Islet of Langerhans (tissue), 1 donor: ENCODE measurements around the gene ALDH1B1.

Experiments
- FAIRE-seq: peaks from one replicate; lab custom pipeline; 2011; peaks lifted over from hg19 to GRCh38; lab: Jason Lieb, UNC

Gene ALDH1B1

DNA sequence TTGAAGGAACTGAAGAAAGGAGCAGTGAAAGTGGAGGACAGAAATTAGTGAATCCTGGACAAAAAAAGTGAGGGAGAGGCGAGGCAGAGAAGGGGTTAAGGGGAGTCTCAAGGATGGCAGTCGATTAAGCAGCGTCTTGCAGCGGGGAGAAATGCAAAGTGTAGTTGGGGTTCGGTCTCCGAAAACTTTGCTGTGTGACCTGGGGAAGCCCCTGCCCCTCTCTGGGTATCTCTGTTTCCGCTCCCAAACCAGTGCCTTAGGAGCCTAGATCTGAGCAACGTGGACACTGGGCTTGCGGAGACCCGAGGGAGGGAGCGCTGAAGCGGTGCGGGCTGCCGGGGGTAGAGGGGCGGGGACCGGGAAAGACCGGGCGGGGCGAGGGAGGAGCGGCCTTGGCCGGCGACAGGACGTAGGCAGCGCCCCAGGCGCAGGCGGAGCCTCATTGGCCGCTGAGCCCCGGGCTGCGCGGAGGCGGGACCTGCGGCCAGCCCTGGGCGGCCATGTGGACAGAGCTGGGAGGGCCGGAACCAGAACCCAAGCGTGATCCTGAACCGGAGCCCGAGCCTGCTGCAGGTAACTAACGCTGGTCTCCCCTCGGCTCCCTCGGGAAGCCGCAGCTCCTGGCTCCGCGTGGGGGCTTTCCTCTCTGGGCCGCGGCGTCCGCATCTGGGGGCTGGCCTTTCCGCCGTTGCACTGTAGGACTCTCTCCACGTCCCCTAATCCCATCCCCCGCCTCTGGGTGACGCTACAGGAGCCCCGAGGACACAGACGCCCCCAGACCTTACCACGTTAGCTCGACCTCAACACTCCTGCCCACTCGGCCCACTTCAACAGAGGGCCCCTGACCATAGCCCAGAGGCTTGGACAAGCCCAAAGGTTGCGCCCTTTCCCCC, at the start of gene ALDH1B1:
Gene ALDH1B1, plus strand, starts transcription at position 468 of the 893 bp plus-strand sequence. CDS start 3,047 bp downstream, outside the sequence.
- no peak for FAIRE-seq

DNA sequence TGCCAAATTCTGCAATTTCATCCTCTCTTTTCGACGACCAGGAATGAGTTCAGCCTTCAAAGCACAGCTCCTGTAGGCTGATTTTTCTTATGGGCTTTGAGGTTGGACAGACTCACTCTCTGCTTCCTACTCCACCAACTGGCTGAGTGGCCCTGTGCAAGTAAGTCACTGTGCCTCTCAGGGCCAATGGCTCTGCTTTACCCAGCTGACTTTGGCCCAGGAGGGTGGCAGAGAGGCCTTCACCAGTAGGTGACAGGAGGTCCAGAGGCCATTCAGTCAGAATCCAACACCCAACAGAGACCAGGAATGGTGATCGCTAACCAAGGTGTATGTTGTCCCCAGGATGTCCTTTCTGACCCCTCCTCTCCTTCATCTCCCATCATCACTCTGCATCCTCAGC, 49.5 kb upstream of the ALDH1B1 start:
- FAIRE-seq: no peak

DNA sequence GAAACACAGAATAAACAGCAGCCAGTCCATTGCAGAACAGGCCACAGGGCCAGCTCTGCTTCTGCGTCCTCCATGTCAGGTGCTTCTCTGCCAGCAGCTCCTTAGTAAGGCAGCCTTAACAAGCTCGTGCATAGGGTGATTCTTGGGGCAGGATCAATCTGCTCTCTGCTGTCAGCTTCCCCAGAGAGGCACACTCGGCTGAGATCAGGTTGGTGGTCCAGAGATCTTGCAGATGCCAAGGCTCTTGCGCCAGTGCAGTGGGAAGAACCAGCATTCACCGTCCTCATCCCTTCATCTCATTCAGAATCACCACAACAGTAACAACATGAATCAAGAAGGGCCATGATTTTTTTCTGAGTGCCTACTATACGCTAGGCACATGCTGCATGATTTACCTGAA, 49.0 kb upstream of the ALDH1B1 start:
- no peak for FAIRE-seq

DNA sequence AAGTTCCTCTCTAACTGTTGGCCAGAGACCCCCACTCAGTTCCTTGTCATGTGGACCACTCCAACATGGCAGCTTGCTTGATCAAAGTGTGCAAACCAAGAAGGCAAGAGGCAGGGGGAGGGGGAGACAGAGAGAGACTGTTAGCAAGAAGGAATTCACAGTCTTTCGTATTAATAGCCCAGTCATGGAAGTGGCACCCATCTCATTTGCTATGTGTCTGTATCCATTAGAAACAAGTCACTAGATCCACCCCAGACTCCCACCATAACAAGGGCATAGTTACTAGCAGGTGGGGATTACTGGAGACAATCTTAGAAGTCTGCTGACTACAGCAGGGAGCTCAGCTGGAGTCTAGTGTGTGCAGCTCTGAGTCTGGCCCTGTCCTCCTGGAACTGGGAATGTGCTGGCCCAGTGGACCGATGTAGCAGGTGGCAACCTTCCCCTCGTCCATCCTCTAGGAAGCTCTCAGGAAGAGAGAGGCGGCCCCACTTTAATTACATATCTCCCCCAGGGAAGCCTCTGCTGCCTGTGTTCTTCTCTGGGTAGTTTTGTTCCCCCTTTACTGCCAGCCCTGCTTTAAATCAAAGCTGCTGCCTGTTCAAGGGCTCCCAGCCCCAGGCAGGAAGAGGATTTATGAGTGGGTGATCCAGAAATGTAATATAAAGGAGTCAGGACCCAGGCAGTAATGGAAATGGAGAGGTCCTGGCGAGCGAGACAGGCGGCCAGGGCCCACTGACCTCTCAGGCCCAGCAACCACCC, 47.8 kb upstream of the ALDH1B1 start:
- no peak for FAIRE-seq

DNA sequence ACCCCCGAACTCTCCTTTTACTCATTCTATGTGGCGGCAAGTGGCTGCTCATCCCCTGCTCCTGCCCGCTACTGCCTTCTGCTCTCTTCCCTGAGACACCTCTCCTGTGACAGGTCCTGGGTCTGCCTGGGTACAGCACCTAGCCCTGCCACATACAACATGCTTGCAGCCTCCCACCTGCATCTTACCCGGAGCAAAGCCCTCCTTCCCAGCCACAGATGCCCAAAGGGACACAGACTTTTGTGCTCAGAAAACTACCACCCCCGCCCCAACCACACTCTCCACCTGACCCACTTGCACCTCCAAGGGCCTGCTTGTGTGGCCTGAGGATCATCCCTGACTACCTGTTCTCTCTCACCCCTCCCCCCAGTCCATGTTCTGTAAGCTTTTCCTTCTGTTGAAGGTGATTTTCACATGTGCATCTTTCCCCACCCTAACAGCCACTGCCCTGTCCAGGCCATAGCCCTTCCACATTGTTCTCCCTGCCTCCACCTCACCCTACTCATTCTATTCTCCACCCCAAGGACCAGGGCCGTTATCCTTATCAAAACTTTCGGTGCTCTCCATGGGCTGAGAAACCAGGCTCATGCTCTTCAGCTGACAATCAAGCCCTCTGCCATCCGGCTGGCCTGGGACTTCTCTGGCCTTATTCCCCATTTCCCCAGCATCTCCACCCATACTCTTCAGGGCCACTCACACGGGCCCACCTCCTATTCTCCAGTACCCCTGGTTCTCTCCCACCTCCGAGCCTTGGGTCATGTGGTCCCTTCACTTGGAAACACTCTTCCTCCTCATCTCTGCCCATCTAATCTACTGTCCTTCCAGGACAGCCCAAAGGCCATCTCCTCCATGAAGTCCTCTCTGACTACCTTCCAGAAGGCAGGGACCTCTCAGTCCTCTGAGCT, 46.4 kb upstream of the ALDH1B1 start:
- no peak for FAIRE-seq

DNA sequence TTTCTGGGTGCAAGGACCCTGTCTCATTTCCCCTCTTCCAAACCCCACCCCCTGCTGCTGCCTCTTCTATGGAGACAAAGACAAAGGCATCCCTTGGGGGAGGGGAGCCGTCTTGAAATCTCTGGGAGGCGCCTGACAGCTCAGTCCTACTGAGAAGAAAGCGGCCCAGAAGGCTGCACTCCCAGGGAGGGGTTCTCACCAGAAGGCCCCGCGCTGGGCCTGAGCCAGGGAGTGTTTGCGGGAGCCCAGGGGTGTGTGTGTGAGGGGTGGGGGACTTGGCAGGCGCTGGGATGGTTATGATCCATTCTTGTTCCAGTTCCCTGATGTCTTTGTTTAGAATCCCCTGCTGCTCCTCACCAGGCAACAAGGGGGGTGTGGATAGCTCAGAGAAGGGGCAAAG, 45.7 kb upstream of the ALDH1B1 start:
- FAIRE-seq: no peak

DNA sequence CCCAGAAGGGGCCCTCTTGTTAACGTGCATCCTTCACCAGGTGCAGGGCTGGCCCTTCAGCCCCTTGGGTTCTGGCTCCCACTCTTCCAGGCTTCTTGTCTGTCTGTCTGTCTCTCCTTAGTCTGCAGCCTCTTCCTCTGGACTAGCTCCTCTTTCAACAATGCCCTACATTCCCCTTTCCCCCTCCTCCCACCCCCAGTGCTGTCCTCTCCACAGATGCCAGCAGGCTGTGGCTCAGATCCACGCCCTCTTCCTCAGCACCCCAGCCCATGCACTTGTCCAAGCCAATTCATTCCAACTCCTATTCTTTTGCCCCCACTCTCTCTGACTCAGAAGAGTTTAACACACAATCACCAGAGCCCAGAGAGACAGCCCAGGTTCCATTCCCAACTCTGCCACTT, 45.2 kb upstream of the ALDH1B1 start:
- FAIRE-seq: no peak

DNA sequence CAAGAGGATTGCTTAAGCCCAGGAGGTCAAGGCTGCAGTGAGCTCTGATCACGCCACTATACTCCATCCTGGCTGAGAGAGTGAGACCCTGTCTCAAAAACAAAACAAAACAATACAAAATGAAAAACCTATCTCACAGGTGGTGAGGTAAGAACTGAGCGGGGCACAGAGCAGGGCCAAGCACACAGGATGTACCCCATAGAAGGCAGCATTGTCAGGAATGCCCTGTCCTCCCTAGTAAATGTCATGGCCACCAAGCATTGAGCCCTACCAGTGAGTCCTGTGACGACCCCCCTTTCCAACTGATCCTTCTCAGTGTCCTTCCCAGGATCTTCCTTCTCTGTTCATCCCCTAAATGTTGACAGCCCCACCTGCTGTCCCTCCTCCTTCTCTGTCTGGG, 44.6 kb upstream of the ALDH1B1 start:
- FAIRE-seq: no peak

DNA sequence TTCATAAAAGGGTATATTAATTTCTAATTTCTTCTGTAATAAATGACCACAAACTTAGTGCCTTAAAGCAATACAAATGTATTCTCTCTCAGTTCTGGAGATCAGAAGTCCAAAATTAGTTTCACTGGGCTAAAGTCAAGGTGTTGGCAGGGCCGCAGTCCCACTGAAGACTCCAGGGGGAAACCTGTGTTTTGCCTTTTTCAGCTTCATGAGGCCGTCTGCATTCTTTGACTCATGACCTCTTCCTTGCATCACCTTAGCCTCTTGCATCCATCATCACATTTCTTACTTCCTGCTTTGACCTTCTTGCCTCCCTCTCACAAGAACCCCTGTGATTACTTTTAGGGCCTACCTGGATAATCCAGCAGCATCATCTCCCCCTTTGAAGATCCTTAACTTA, 42.0 kb upstream of the ALDH1B1 start:
- no peak for FAIRE-seq

DNA sequence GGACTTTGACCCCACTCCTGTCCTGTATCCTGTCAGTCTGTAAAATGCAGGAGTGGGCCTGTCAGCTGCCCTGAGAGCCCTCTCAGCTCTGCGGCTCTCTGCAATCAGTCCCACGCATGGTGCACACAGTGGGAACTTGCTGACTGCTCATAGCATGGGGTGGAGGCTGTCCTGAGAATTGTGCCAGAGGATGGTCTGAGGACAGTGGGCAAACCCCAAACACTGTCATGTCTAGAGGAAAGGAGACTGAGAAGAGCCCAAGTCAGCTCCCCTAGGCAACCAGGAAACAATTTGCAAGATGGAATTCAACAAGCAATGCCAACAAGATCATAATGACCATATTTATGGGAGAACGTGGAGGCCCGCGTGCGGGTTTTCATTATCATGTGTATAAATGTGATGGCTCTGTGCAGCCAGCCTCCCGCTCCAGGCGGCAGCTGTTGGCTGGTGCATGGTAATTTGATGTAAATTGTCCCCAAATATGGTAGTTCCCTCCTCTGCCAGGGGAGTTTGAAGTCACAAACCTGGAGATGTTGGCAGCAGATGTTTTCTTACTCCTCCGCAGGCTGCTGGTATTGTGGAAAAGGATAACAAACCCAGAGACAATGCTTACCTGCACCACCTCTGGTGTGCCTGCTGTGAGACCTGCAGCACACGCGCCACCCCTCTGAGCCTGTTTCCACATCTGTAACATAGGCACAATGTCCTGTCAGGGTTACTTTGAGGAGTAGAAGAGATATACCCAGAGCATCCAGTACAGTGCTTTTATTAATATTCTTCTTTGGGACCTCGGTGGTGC, 39.8 kb upstream of the ALDH1B1 start:
- FAIRE-seq: no peak

DNA sequence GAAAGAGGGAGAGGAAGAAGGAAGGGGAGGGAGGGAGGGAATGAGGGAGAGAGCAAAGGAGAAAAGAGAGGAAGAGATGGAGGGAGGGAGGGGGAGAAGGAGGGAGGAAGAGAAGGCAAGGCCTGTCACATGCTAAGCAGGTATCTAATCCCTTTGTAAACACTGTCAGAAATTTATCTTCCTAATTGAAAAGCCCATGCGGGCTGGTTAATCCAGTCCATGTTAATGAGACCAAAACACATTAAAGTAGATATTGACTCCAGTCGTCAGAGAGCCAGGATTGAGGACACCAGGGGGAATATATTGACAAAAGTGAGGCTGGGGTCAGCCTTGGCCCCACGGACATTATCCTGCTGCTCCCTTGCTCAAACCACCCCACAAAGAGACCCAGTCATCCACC, 37.4 kb upstream of the ALDH1B1 start:
- FAIRE-seq: no peak

DNA sequence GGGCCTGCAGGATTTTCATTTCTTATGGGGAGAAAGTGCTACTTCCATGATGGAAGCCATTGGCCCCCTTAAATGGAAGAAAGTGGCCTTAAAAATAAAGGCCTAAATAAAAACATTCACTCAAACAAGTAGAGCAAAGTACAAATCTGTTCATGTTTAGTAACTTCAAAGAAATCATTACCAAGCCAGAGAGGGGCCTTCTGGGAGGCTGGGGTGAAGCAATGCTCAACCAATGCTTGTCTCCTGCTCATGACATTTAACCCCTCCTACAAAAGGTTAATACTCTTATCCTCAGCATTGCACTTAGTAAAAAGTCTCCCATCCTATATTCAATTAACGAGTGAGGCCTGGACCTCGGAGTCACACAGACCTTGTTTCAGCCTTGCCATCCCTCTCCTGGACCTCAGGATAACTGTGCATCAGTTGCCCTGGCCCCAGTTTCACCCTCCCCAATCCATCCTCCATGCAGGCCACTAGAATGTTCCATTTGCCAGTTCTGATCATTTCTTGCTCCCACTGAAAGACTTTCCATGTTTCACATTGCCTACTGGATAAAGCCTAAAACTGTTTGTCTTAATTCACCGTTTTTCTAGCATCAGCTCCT, 36.9 kb upstream of the ALDH1B1 start:
- no peak for FAIRE-seq

DNA sequence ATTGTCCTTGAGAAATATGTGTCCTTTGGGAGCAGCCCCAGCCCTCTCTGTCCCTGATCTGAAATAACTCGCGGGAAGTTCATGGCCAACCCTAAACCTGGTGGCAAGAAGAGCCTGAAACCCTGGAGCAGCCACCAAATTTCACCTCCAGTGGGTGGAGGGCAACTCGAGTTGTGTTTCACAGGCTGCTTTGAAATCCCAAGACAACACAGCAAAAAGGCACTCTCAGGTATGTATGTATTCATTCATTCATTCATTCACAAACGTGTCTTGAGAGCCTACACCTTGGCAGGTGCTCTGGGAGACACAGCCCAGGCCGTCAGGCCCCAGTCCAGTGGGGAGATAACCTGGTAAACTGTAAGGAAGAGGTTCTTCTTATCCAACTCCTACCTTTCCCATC, 35.7 kb upstream of the ALDH1B1 start:
- no peak for FAIRE-seq

DNA sequence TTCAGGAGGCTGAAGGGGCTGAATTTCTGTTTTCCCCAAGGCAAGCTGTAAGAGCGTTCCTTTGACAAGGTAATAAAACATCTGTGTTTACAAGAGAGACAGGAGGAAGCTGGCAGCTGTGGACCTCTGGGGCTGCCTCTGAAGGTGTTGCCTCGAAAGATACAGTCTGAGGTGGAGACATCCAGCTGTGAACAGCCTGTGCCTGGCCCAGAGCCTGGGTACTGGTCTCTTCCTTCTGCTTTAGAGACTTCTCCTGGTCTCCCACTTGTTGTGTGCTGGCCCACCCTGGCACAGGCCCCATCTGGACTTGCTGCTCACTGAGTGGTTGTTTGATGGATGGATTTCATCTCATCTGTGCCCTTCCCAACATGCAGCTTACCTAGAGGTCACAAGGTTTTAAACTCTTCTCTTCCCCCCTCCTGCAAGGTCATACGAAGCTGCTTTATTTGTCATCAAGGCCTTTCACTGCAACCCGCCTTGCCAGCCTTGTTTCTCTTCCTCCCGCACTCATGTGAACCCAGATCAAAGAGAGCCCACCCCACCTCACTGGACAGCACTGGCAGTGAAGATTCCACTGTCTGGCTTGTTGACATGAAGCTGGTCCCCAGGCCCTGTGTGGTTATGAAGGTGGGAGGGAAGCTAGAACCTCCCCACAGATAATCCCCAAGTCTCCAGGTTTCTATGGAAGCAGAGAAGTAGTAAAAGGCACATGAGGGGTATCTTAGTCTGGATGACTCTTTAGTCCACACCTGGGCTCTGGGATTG, 35.0 kb upstream of the ALDH1B1 start:
- FAIRE-seq: no peak

DNA sequence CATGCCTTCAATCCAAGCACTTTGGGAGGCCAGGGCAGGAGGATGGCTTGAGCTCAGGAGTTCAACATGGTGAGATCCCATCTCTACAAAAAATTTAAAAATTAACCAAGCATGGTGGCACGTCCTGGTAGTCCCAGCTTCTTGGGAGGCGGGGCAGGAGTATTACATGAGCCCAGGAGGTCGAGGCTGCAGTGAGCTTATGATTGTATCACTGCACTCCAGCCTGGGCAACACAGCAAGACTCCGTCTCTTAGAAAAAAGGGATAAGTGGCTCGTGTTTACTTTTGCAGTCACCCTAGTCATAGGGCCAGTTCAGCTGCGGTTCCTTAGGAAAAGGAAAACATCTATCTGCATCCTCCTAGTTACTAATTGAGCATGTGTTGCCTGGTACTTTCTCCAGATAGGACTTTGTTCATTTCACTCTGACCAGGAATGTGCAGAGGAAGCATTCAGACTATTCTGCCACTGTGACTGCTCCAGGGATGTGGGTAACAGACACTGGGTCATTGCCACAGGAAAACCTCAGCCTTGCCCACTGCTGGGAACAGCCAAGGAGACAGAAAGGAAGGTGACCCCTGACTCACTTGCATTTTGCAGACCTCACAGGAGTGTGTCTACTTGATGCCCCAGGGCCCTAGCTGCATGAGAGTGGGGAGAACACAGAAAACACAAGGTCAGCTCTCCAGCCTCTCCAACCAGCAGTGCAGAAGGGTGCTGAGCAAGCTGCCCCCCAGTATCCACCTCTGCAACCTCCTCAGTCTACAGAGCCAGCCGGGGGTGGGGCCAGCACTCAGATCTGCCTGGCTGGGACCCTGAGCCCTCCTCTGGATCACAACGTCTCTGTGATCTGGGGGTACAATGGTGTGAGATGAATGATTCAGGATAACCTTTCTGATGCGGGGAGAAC, 33.9 kb upstream of the ALDH1B1 start:
- FAIRE-seq: no peak

DNA sequence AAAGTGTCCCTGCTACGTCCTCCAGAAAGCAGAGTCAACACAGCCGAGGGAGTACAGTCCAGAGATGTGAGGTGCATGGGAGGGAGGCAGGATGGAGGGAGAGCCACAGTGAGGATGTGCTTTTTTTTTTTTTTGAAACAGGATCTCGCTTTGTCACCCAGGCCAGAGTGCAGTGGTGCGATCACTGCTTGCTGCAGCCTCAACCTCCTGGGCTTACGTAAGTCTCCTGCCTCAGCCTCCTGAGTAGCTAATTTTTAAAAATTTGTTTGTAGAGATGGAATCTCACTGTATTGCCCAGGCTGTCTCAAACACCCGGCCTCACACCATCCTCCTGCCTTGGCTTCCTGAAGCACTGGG, 33.2 kb upstream of the ALDH1B1 start:
- no peak for FAIRE-seq

DNA sequence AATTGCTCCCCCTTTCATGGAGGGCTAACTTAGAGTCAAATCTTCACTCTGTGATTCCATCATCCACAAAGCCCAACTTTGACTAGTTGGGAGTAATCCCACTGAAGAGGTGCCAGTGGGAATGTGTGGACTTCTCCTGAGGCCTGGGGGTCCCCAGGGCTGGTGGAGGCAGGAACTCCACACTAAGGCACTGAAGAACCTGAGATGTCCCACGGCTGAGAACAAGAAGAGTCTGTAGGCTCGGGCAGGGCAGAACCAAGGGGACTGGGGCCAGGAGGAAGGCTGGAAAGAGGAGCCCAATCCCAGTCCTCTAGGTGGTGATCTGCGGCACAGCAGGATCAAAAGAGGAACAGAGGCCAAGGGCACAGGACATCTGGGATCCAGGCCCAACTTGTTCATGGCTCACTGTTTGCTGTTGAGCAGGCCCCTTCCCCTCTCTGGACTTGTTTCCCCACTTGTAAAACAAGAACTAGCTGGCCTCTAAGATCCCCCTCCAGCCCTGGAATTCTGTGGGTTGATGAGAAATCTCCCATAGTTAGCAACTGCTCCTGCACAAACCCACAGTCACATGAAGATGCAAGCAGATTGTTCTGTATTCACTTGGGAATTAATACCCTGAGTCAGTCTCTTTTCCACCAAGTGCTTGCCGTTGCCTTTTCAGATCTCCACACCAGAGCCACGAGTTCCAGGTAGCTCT, 32.7 kb upstream of the ALDH1B1 start:
- no peak for FAIRE-seq

DNA sequence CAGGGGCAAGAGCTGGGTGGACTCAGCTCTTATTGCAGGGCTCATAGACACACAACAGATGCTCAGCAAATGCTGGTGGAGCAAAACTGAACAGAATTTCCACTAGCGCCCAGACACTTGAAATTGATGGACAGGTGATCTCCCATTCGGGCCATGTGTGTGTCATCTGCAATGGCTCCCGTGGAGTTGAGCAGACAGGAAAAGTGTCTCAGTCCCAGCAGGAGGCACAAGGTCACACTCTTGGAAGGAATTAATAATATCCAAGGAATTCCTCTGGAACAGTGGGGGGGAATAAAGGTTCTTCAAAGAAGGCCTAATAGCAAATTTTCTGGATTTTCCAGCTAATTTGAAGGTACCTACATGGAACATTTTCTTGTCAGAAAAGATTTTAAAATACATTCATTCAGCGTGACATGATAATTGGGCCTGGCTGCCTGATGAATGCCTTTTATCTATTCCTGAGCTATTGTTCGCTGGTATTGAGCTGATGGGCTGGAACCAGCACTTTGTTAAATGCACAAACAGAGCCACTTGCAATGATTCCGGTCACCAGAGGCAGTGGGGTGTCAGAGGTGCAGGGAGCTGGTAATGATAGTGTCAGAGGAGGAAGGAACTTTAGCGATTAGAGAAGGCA, 31.5 kb upstream of the ALDH1B1 start:
- FAIRE-seq: no peak
